ENCODE data around the gene NCKAP5.

The NCKAP5 gene

GRCh38 chr2:133418671-133419070, 149.6 kb downstream of the NCKAP5 start:
- Histone ChIP-seq H3K4me1 (ENCODE audit: insufficient read depth, low read length) (peaks cover 37% of the 10 kb centered on the region), H3K9me3 (ENCODE audit: insufficient read depth, low read depth, low read length) (no peaks in the 10 kb centered on the region), H3K36me3 (ENCODE audit: insufficient read depth, low read length) (no peaks in the 10 kb centered on the region), H3K27ac (ENCODE audit: low read depth, low read length) (no peak overlapping the region), H3K4me3 (ENCODE audit: low read length) (no peak overlapping the region), H3K9ac (ENCODE audit: low read depth, low read length) (no peak overlapping the region), H3K27me3 (ENCODE audit: insufficient read depth, low read length) (no peaks in the 10 kb centered on the region)
- WGBS: 88% methylated on average over 3 of the region's 4 CpGs

GRCh38 chr2:133418021-133418420, 150.2 kb downstream of the NCKAP5 start:
- Histone ChIP-seq H3K4me1 (ENCODE audit: insufficient read depth, low read length) (peaks cover 31% of the 10 kb centered on the region), H3K9ac (ENCODE audit: low read depth, low read length) (no peak overlapping the region)
- 95% methylated on average over 2 of the region's 2 CpGs for WGBS

GRCh38 chr2:133417415-133417814, 150.8 kb downstream of the NCKAP5 start:
- 71% methylated on average over 4 of the region's 4 CpGs for WGBS

More at GRCh38 chr2:133418021-133418420, 150.2 kb downstream of the NCKAP5 start:
- H3K36me3 ChIP-seq (ENCODE audit: insufficient read depth, low read length): no peaks in the 10 kb centered on the region
- H3K27ac ChIP-seq (ENCODE audit: low read depth, low read length): no peak overlapping the region
- H3K27me3 ChIP-seq (ENCODE audit: insufficient read depth, low read length): no peaks in the 10 kb centered on the region
- no peak overlapping the region for H3K4me3 ChIP-seq (ENCODE audit: low read length)
- H3K9me3 ChIP-seq (ENCODE audit: insufficient read depth, low read depth, low read length): no peaks in the 10 kb centered on the region

GRCh38 chr2:133416736-133417135, 151.5 kb downstream of the NCKAP5 start:
- no peaks in the 10 kb centered on the region for H3K27me3 ChIP-seq (ENCODE audit: insufficient read depth, low read length)
- H3K9me3 ChIP-seq (ENCODE audit: insufficient read depth, low read depth, low read length): no peaks in the 10 kb centered on the region
- H3K4me1 ChIP-seq (ENCODE audit: insufficient read depth, low read length): peaks cover 18% of the 10 kb centered on the region
- no peak overlapping the region for H3K9ac ChIP-seq (ENCODE audit: low read depth, low read length)
- no peaks in the 10 kb centered on the region for H3K36me3 ChIP-seq (ENCODE audit: insufficient read depth, low read length)
- WGBS: 90% methylated on average over 1 of the region's 4 CpGs
- H3K27ac ChIP-seq (ENCODE audit: low read depth, low read length): no peak overlapping the region
- no peak overlapping the region for H3K4me3 ChIP-seq (ENCODE audit: low read length)

More at GRCh38 chr2:133417415-133417814, 150.8 kb downstream of the NCKAP5 start:
- H3K9ac ChIP-seq (ENCODE audit: low read depth, low read length): no peak overlapping the region
- no peak overlapping the region for H3K4me3 ChIP-seq (ENCODE audit: low read length)
- no peak overlapping the region for H3K27ac ChIP-seq (ENCODE audit: low read depth, low read length)
- no peaks in the 10 kb centered on the region for H3K27me3 ChIP-seq (ENCODE audit: insufficient read depth, low read length)
- no peaks in the 10 kb centered on the region for H3K36me3 ChIP-seq (ENCODE audit: insufficient read depth, low read length)
- H3K4me1 ChIP-seq (ENCODE audit: insufficient read depth, low read length): peaks cover 25% of the 10 kb centered on the region
- no peaks in the 10 kb centered on the region for H3K9me3 ChIP-seq (ENCODE audit: insufficient read depth, low read depth, low read length)

- H3K4me1 ChIP-seq (ENCODE audit: insufficient read depth, low read length): peaks cover 14% of the 10 kb centered on the region; the same call in 1 of the 2 replicates
- no peaks in the 10 kb centered on the region for H3K27me3 ChIP-seq (ENCODE audit: insufficient read depth, low read length)
- WGBS: 96% methylated on average over 2 of the region's 2 CpGs
- H3K27ac ChIP-seq (ENCODE audit: low read depth, low read length): no peak overlapping the region
- no peak overlapping the region for H3K4me3 ChIP-seq (ENCODE audit: low read length)
- H3K9me3 ChIP-seq (ENCODE audit: insufficient read depth, low read depth, low read length): no peaks in the 10 kb centered on the region
- no peaks in the 10 kb centered on the region for H3K36me3 ChIP-seq (ENCODE audit: insufficient read depth, low read length)
- H3K9ac ChIP-seq (ENCODE audit: low read depth, low read length): no peak overlapping the region
These were observed 152.1 kb downstream of the NCKAP5 start for GRCh38 chr2:133416146-133416545.

GRCh38 chr2:133415210-133415876, 152.9 kb downstream of the NCKAP5 start:
- WGBS: 90% methylated on average over 3 of the region's 3 CpGs
- Histone ChIP-seq H3K9me3 (ENCODE audit: insufficient read depth, low read depth, low read length) (no peaks in the 10 kb centered on the region), H3K36me3 (ENCODE audit: insufficient read depth, low read length) (no peaks in the 10 kb centered on the region), H3K4me1 (ENCODE audit: insufficient read depth, low read length) (peaks cover 14% of the 10 kb centered on the region; the same call in 1 of the 2 replicates), H3K4me3 (ENCODE audit: low read length) (no peak overlapping the region), H3K27me3 (ENCODE audit: insufficient read depth, low read length) (no peaks in the 10 kb centered on the region), H3K9ac (ENCODE audit: low read depth, low read length) (no peak overlapping the region), H3K27ac (ENCODE audit: low read depth, low read length) (no peak overlapping the region)

GRCh38 chr2:133414486-133415209, 153.6 kb downstream of the NCKAP5 start:
- Histone ChIP-seq H3K36me3 (ENCODE audit: insufficient read depth, low read length) (no peaks in the 10 kb centered on the region), H3K4me1 (ENCODE audit: insufficient read depth, low read length) (peaks cover 14% of the 10 kb centered on the region; the same call in 1 of the 2 replicates), H3K9ac (ENCODE audit: low read depth, low read length) (no peak overlapping the region), H3K9me3 (ENCODE audit: insufficient read depth, low read depth, low read length) (no peaks in the 10 kb centered on the region), H3K4me3 (ENCODE audit: low read length) (no peak overlapping the region), H3K27ac (ENCODE audit: low read depth, low read length) (no peak overlapping the region), H3K27me3 (ENCODE audit: insufficient read depth, low read length) (no peaks in the 10 kb centered on the region)
- 90% methylated on average over 6 of the region's 6 CpGs for WGBS

GRCh38 chr2:133413863-133414262, 154.4 kb downstream of the NCKAP5 start:
- Histone ChIP-seq H3K4me1 (ENCODE audit: insufficient read depth, low read length) (peaks cover 14% of the 10 kb centered on the region; the same call in 1 of the 2 replicates), H3K27ac (ENCODE audit: low read depth, low read length) (no peak overlapping the region), H3K27me3 (ENCODE audit: insufficient read depth, low read length) (no peaks in the 10 kb centered on the region), H3K9ac (ENCODE audit: low read depth, low read length) (no peak overlapping the region), H3K9me3 (ENCODE audit: insufficient read depth, low read depth, low read length) (no peaks in the 10 kb centered on the region), H3K4me3 (ENCODE audit: low read length) (no peak overlapping the region), H3K36me3 (ENCODE audit: insufficient read depth, low read length) (no peaks in the 10 kb centered on the region)
- WGBS: 92% methylated on average over 3 of the region's 3 CpGs

GRCh38 chr2:133412694-133413093, 155.6 kb downstream of the NCKAP5 start:
- H3K4me3 ChIP-seq (ENCODE audit: low read length): no peak overlapping the region
- H3K36me3 ChIP-seq (ENCODE audit: insufficient read depth, low read length): no peaks in the 10 kb centered on the region
- no peak overlapping the region for H3K27ac ChIP-seq (ENCODE audit: low read depth, low read length)
- H3K9ac ChIP-seq (ENCODE audit: low read depth, low read length): no peak overlapping the region
- peaks cover 6% of the 10 kb centered on the region; the same call in 1 of the 2 replicates for H3K4me1 ChIP-seq (ENCODE audit: insufficient read depth, low read length)
- H3K27me3 ChIP-seq (ENCODE audit: insufficient read depth, low read length): no peaks in the 10 kb centered on the region
- no peaks in the 10 kb centered on the region for H3K9me3 ChIP-seq (ENCODE audit: insufficient read depth, low read depth, low read length)

- no peaks in the 10 kb centered on the region for H3K4me1 ChIP-seq (ENCODE audit: insufficient read depth, low read length)
These were observed 156.4 kb downstream of the NCKAP5 start for GRCh38 chr2:133411857-133412256.

GRCh38 chr2:133411101-133411500, 157.2 kb downstream of the NCKAP5 start:
- Histone ChIP-seq H3K9ac (ENCODE audit: low read depth, low read length) (no peak overlapping the region), H3K27ac (ENCODE audit: low read depth, low read length) (no peak overlapping the region), H3K27me3 (ENCODE audit: insufficient read depth, low read length) (no peaks in the 10 kb centered on the region), H3K4me3 (ENCODE audit: low read length) (no peak overlapping the region), H3K9me3 (ENCODE audit: insufficient read depth, low read depth, low read length) (no peaks in the 10 kb centered on the region), H3K36me3 (ENCODE audit: insufficient read depth, low read length) (no peaks in the 10 kb centered on the region), H3K4me1 (ENCODE audit: insufficient read depth, low read length) (no peaks in the 10 kb centered on the region)
- WGBS: 91% methylated on average over 3 of the region's 5 CpGs

More at GRCh38 chr2:133411857-133412256, 156.4 kb downstream of the NCKAP5 start:
- no peak overlapping the region for H3K9ac ChIP-seq (ENCODE audit: low read depth, low read length)
- no peaks in the 10 kb centered on the region for H3K36me3 ChIP-seq (ENCODE audit: insufficient read depth, low read length)
- no peak overlapping the region for H3K27ac ChIP-seq (ENCODE audit: low read depth, low read length)
- no peak overlapping the region for H3K4me3 ChIP-seq (ENCODE audit: low read length)
- WGBS: 43% methylated on average over 6 of the region's 6 CpGs
- H3K9me3 ChIP-seq (ENCODE audit: insufficient read depth, low read depth, low read length): no peaks in the 10 kb centered on the region
- H3K27me3 ChIP-seq (ENCODE audit: insufficient read depth, low read length): no peaks in the 10 kb centered on the region
